Measurements from ENCODE around the gene KLHDC7A.

Gene KLHDC7A

GRCh38 chr1:18463063-18463462 lies 17.7 kb upstream of the KLHDC7A start:
- peaks cover 9% of the 10 kb centered on the region for H3K27me3 Mint-ChIP-seq

GRCh38 chr1:18463984-18464664 lies 16.6 kb upstream of the KLHDC7A start:
- Mint-ChIP-seq H3K27me3 (peaks cover 7% of the 10 kb centered on the region), H3K27ac (no peak overlapping the region), H3K36me3 (ENCODE audit: low read depth) (no peaks in the 10 kb centered on the region), H3K4me1 (ENCODE audit: low read depth) (no peaks in the 10 kb centered on the region), H3K9me3 (no peaks in the 10 kb centered on the region), H3K4me3 (no peak overlapping the region)
- intact Hi-C loops (cut with micrococcal nuclease) = no loop called here

More at GRCh38 chr1:18463063-18463462, 17.7 kb upstream of the KLHDC7A start:
- intact Hi-C loops (cut with micrococcal nuclease) = no loop called here
- Mint-ChIP-seq H3K27ac (no peak overlapping the region), H3K36me3 (ENCODE audit: low read depth) (no peaks in the 10 kb centered on the region), H3K4me3 (no peak overlapping the region), H3K4me1 (ENCODE audit: low read depth) (no peaks in the 10 kb centered on the region), H3K9me3 (no peaks in the 10 kb centered on the region)

- no peaks in the 10 kb centered on the region for H3K36me3 Mint-ChIP-seq (ENCODE audit: low read depth)
- no peaks in the 10 kb centered on the region for H3K4me1 Mint-ChIP-seq (ENCODE audit: low read depth)
- H3K27ac Mint-ChIP-seq = no peak overlapping the region
- intact Hi-C loops (cut with micrococcal nuclease) = no loop called here
- H3K27me3 Mint-ChIP-seq = peaks cover 5% of the 10 kb centered on the region
- no peaks in the 10 kb centered on the region for H3K9me3 Mint-ChIP-seq
- H3K4me3 Mint-ChIP-seq = no peak overlapping the region
These were observed 16.1 kb upstream of the KLHDC7A start for GRCh38 chr1:18464665-18465050.

- no peak overlapping the region for H3K27ac Mint-ChIP-seq
- peaks cover 6% of the 10 kb centered on the region for H3K27me3 Mint-ChIP-seq
- no peaks in the 10 kb centered on the region for H3K9me3 Mint-ChIP-seq
- no peaks in the 10 kb centered on the region for H3K36me3 Mint-ChIP-seq (ENCODE audit: low read depth)
- H3K4me3 Mint-ChIP-seq = no peak overlapping the region
- H3K4me1 Mint-ChIP-seq (ENCODE audit: low read depth) = no peaks in the 10 kb centered on the region
- intact Hi-C loops (cut with micrococcal nuclease) = no loop called here
These were observed 14.1 kb upstream of the KLHDC7A start for GRCh38 chr1:18466676-18467075.

- H3K4me1 Mint-ChIP-seq (ENCODE audit: low read depth) = no peaks in the 10 kb centered on the region
- H3K27ac Mint-ChIP-seq = no peak overlapping the region
- peaks cover 4% of the 10 kb centered on the region for H3K27me3 Mint-ChIP-seq
- no peak overlapping the region for H3K4me3 Mint-ChIP-seq
- H3K9me3 Mint-ChIP-seq = no peaks in the 10 kb centered on the region
- no peaks in the 10 kb centered on the region for H3K36me3 Mint-ChIP-seq (ENCODE audit: low read depth)
- intact Hi-C loops (cut with micrococcal nuclease) = no loop called here
These were observed 12.2 kb upstream of the KLHDC7A start for GRCh38 chr1:18468570-18468969.

GRCh38 chr1:18469514-18469913 lies 11.2 kb upstream of the KLHDC7A start:
- Mint-ChIP-seq H3K27ac (no peak overlapping the region), H3K36me3 (ENCODE audit: low read depth) (no peaks in the 10 kb centered on the region), H3K4me1 (ENCODE audit: low read depth) (no peaks in the 10 kb centered on the region), H3K9me3 (no peaks in the 10 kb centered on the region), H3K4me3 (no peak overlapping the region), H3K27me3 (peaks cover 4% of the 10 kb centered on the region)
- intact Hi-C loops (cut with micrococcal nuclease) = no loop called here

GRCh38 chr1:18470671-18471355 lies 9.9 kb upstream of the KLHDC7A start:
- H3K4me3 Mint-ChIP-seq = no peak overlapping the region
- H3K9me3 Mint-ChIP-seq = no peaks in the 10 kb centered on the region
- H3K4me1 Mint-ChIP-seq (ENCODE audit: low read depth) = no peaks in the 10 kb centered on the region
- peaks cover 4% of the 10 kb centered on the region for H3K27me3 Mint-ChIP-seq
- H3K27ac Mint-ChIP-seq = no peak overlapping the region
- intact Hi-C loops (cut with micrococcal nuclease) = no loop called here
- no peaks in the 10 kb centered on the region for H3K36me3 Mint-ChIP-seq (ENCODE audit: low read depth)

GRCh38 chr1:18473195-18473815 lies 7.4 kb upstream of the KLHDC7A start:
- Mint-ChIP-seq H3K4me3 (no peak overlapping the region), H3K27ac (no peak overlapping the region), H3K36me3 (ENCODE audit: low read depth) (no peaks in the 10 kb centered on the region), H3K9me3 (no peaks in the 10 kb centered on the region), H3K4me1 (ENCODE audit: low read depth) (no peaks in the 10 kb centered on the region), H3K27me3 (peaks cover 3% of the 10 kb centered on the region)
- intact Hi-C loops (cut with micrococcal nuclease) = no loop called here

GRCh38 chr1:18474559-18475175 lies 6.1 kb upstream of the KLHDC7A start:
- Mint-ChIP-seq H3K36me3 (ENCODE audit: low read depth) (no peaks in the 10 kb centered on the region), H3K4me1 (ENCODE audit: low read depth) (no peaks in the 10 kb centered on the region), H3K4me3 (no peak overlapping the region), H3K27ac (no peak overlapping the region), H3K27me3 (peaks cover 3% of the 10 kb centered on the region), H3K9me3 (no peaks in the 10 kb centered on the region)
- intact Hi-C loops (cut with micrococcal nuclease) = no loop called here

GRCh38 chr1:18475234-18475905 lies 5.4 kb upstream of the KLHDC7A start:
- intact Hi-C loops (cut with micrococcal nuclease) = no loop called here
- Mint-ChIP-seq H3K4me1 (ENCODE audit: low read depth) (no peaks in the 10 kb centered on the region), H3K36me3 (ENCODE audit: low read depth) (no peaks in the 10 kb centered on the region), H3K27me3 (peaks cover 3% of the 10 kb centered on the region), H3K9me3 (no peaks in the 10 kb centered on the region), H3K4me3 (no peak overlapping the region), H3K27ac (no peak overlapping the region)

GRCh38 chr1:18479454-18479853 lies 1.3 kb upstream of the KLHDC7A start:
- intact Hi-C loops (cut with micrococcal nuclease) = no loop called here
- H3K4me1 Mint-ChIP-seq (ENCODE audit: low read depth) = no peaks in the 10 kb centered on the region
- H3K9me3 Mint-ChIP-seq = no peaks in the 10 kb centered on the region
- H3K27ac Mint-ChIP-seq = no peak overlapping the region
- no peak overlapping the region for H3K4me3 Mint-ChIP-seq
- no peaks in the 10 kb centered on the region for H3K27me3 Mint-ChIP-seq
- no peaks in the 10 kb centered on the region for H3K36me3 Mint-ChIP-seq (ENCODE audit: low read depth)

- H3K4me1 Mint-ChIP-seq (ENCODE audit: low read depth) = no peaks in the 10 kb centered on the region
- no peaks in the 10 kb centered on the region for H3K27me3 Mint-ChIP-seq
- H3K9me3 Mint-ChIP-seq = no peaks in the 10 kb centered on the region
- no peak overlapping the region for H3K4me3 Mint-ChIP-seq
- intact Hi-C loops (cut with micrococcal nuclease) = no loop called here
- no peak overlapping the region for H3K27ac Mint-ChIP-seq
- no peaks in the 10 kb centered on the region for H3K36me3 Mint-ChIP-seq (ENCODE audit: low read depth)
These were observed 625 bp downstream of the KLHDC7A start for GRCh38 chr1:18481190-18481920.

GRCh38 chr1:18481921-18482701 lies 1.4 kb downstream of the KLHDC7A start:
- H3K4me1 Mint-ChIP-seq (ENCODE audit: low read depth) = no peaks in the 10 kb centered on the region
- no peak overlapping the region for H3K4me3 Mint-ChIP-seq
- intact Hi-C loops (cut with micrococcal nuclease) = no loop called here
- no peaks in the 10 kb centered on the region for H3K9me3 Mint-ChIP-seq
- no peak overlapping the region for H3K27ac Mint-ChIP-seq
- H3K36me3 Mint-ChIP-seq (ENCODE audit: low read depth) = no peaks in the 10 kb centered on the region
- H3K27me3 Mint-ChIP-seq = no peaks in the 10 kb centered on the region

All from dendritic cell treated with granulocyte-macrophage colony-stimulating factor and Interleukin-4, amounts not matched to agents 40 ng/mL and 50 ng/mL, for 4 days (primary cell).